Hepatocyte (in vitro differentiated cells): ENCODE data around the gene GRAMD1A. TPM values are rescaled to one million over a fixed set of nuclear protein-coding genes. Genes with fewer than 3 reads are reported as not detected.

ENCODE experiments used
- DNase-seq: peaks from one replicate; pipeline ENCODE4 v3.0.0-alpha.2; 2016; ENCODE audit warnings: low spot score
- H2AFZ ChIP-seq: fragments of 200-600 bp; sonication (generic); 2 replicates; pipeline ENCODE4 v1.6.0; 2016; ENCODE audit warnings: antibody characterized with exemption, mild to moderate bottlenecking
- H3K27ac ChIP-seq: fragments of 200-600 bp; sonication (generic); 2 replicates; pipeline ENCODE4 v1.5.1; 2016; ENCODE audit warnings: mild to moderate bottlenecking
- H3K27me3 ChIP-seq: fragments of 200-600 bp; sonication (generic); 2 replicates; pipeline ENCODE4 v1.6.1; 2016
- H3K36me3 ChIP-seq: fragments of 200-600 bp; sonication (generic); replicated peaks from 2 replicates; pipeline ENCODE4 v1.5.1; 2016; ENCODE audit warnings: low read depth; ENCODE audit not compliant: insufficient read depth
- H3K4me1 ChIP-seq: fragments of 200-600 bp; sonication (generic); 2 replicates; pipeline ENCODE4 v1.5.1; 2016; ENCODE audit warnings: mild to moderate bottlenecking, moderate library complexity; ENCODE audit not compliant: insufficient read depth
- H3K4me2 ChIP-seq: fragments of 200-600 bp; sonication (generic); 2 replicates; pipeline ENCODE4 v1.6.0; 2016
- H3K4me3 ChIP-seq: fragments of 200-600 bp; sonication (generic); 2 replicates; pipeline ENCODE4 v1.5.1; 2016; ENCODE audit warnings: mild to moderate bottlenecking
- H3K79me2 ChIP-seq: fragments of 200-600 bp; sonication (generic); 2 replicates; pipeline ENCODE4 v1.6.0; 2017; ENCODE audit warnings: mild to moderate bottlenecking
- H3K9me2 ChIP-seq: fragments of 200-600 bp; sonication (generic); replicated peaks from 2 replicates; pipeline ENCODE4 v1.6.0; 2017; ENCODE audit warnings: mild to moderate bottlenecking; ENCODE audit not compliant: insufficient read depth
- H3K9me3 ChIP-seq: fragments of 200-600 bp; sonication (generic); 2 replicates; pipeline ENCODE4 v1.5.1; 2016; ENCODE audit warnings: low read depth, mild to moderate bottlenecking
- H4K20me1 ChIP-seq: fragments of 200-600 bp; sonication (generic); 2 replicates; pipeline ENCODE4 v1.6.0; 2016; ENCODE audit warnings: mild to moderate bottlenecking; ENCODE audit not compliant: insufficient read depth, poor library complexity, severe bottlenecking
- CTCF ChIP-seq: fragments of 200-600 bp; sonication (generic); IDR thresholded peaks from 2 replicates; pipeline ENCODE4 v1.5.1; 2016; ENCODE audit warnings: antibody characterized with exemption, mild to moderate bottlenecking; ENCODE audit not compliant: poor library complexity
- EZH2 ChIP-seq: fragments of 200-600 bp; sonication (generic); IDR thresholded peaks from 2 replicates; pipeline ENCODE4 v1.6.1; 2016; ENCODE audit warnings: antibody characterized with exemption, mild to moderate bottlenecking, borderline replicate concordance
- EZH2phosphoT487 ChIP-seq: fragments of 200-600 bp; sonication (generic); IDR thresholded peaks from one replicate; pipeline ENCODE4 v1.6.1; 2018; ENCODE audit warnings: antibody characterized with exemption, mild to moderate bottlenecking, low read depth, moderate library complexity; ENCODE audit not compliant: unreplicated experiment, severe bottlenecking
- WGBS: methylation state at CpG from one replicate; pipeline ENCODE4 v1.1.6; 2016; ENCODE audit warnings: low lambda C conversion rate; ENCODE audit errors: missing lambda C conversion rate; 5-methylcytosine and 5-hydroxymethylcytosine counted together
- polyA plus RNA-seq: library from polyadenylated mRNA; unstranded; fragments of >200 nt; fragmentation: Nextera tagmentation; extraction: Ambion mirVana; gene quantifications from 2 replicates; pipeline ENCODE4 v1.2.1, GENCODE V29; 2016
- total RNA-seq: library from RNA; depleted of rRNA; stranded (reverse); fragments of >200 nt; gene quantifications from 2 replicates; pipeline ENCODE4 v1.2.3, GENCODE V29; 2014

Gene GRAMD1A
- total and polyA plus RNA-seq, 2 experiments from 2014 or later = 34.8 to 92.4 TPM

GRCh38 chr19:35065574-35065973 is 65.5 kb downstream of the GRAMD1A start:
- Histone ChIP-seq H3K4me3 (no peak overlapping the region), H4K20me1 (no peaks in the 10 kb centered on the region), H3K79me2 (no peaks in the 10 kb centered on the region), H3K36me3 (no peaks in the 10 kb centered on the region), H3K4me1 (peaks cover 7% of the 10 kb centered on the region), H3K9me2 (no peaks in the 10 kb centered on the region), H3K27me3 (no peaks in the 10 kb centered on the region), H2AFZ (no peak overlapping the region), H3K9me3 (no peaks in the 10 kb centered on the region), H3K27ac (no peak overlapping the region), H3K4me2 (no peak overlapping the region)
- DNase-seq = peak; percentile 4
- TF ChIP-seq CTCF (no peak), EZH2 (no peak), EZH2phosphoT487 (no peak)
- 94% methylated on average over 10 of the region's 10 CpGs for WGBS

GRCh38 chr19:35066121-35066520 is 66.0 kb downstream of the GRAMD1A start:
- H3K79me2 ChIP-seq = no peaks in the 10 kb centered on the region
- no peak for TF ChIP-seq CTCF
- TF ChIP-seq EZH2phosphoT487 = no peak
- TF ChIP-seq EZH2 = no peak
- H4K20me1 ChIP-seq = no peaks in the 10 kb centered on the region
- DNase-seq = peak; percentile 4
- H3K4me1 ChIP-seq = peaks cover 7% of the 10 kb centered on the region
- H3K9me2 ChIP-seq = no peaks in the 10 kb centered on the region
- no peaks in the 10 kb centered on the region for H3K9me3 ChIP-seq
- H3K36me3 ChIP-seq = no peaks in the 10 kb centered on the region
- no peak overlapping the region for H3K4me3 ChIP-seq
- no peaks in the 10 kb centered on the region for H3K27me3 ChIP-seq
- WGBS = 96% methylated on average over 15 of the region's 15 CpGs
- H3K4me2 ChIP-seq = no peak overlapping the region
- no peak overlapping the region for H2AFZ ChIP-seq
- no peak overlapping the region for H3K27ac ChIP-seq

GRCh38 chr19:35066691-35067563 is 66.8 kb downstream of the GRAMD1A start:
- no peak for TF ChIP-seq EZH2phosphoT487
- TF ChIP-seq CTCF = peak; percentile 92
- no peak for TF ChIP-seq EZH2
- H4K20me1 ChIP-seq = no peaks in the 10 kb centered on the region
- H3K9me2 ChIP-seq = no peaks in the 10 kb centered on the region
- H2AFZ ChIP-seq = no peak overlapping the region
- no peak overlapping the region for H3K4me2 ChIP-seq
- H3K9me3 ChIP-seq = no peaks in the 10 kb centered on the region
- H3K27ac ChIP-seq = peak overlapping the region; percentile 21
- no peak overlapping the region for H3K4me3 ChIP-seq
- peaks cover 7% of the 10 kb centered on the region for H3K4me1 ChIP-seq
- 25% methylated on average over 14 of the region's 14 CpGs for WGBS
- no peaks in the 10 kb centered on the region for H3K36me3 ChIP-seq
- no peaks in the 10 kb centered on the region for H3K79me2 ChIP-seq
- peak; percentile 94 for DNase-seq
- no peaks in the 10 kb centered on the region for H3K27me3 ChIP-seq
